KOPT-K1 (cell line): ENCODE data around the gene TMCC3.

Experiments
- H3K27ac ChIP-seq: fragments of 200-600 bp; sonication (generic); 2 replicates; pipeline ENCODE4 v1.5.1; 2016; ENCODE audit warnings: antibody characterized with exemption, mild to moderate bottlenecking, low read depth, low read length; ENCODE audit not compliant: poor library complexity, severe bottlenecking
- H3K36me3 ChIP-seq: fragments of 200-600 bp; sonication (generic); 2 replicates; pipeline ENCODE4 v1.5.1; 2017; ENCODE audit warnings: antibody characterized with exemption, mild to moderate bottlenecking, low read length, moderate library complexity; ENCODE audit not compliant: insufficient read depth
- H3K9me3 ChIP-seq: fragments of 200-600 bp; sonication (generic); 2 replicates; pipeline ENCODE4 v1.5.1; 2017; ENCODE audit warnings: antibody characterized with exemption, low read length, mild to moderate bottlenecking; ENCODE audit not compliant: insufficient read depth, poor library complexity, severe bottlenecking

The TMCC3 gene

GRCh38 chr12:94587266-94588241 is 62.8 kb downstream of the TMCC3 start:
- Histone ChIP-seq H3K27ac (no peak overlapping the region), H3K9me3 (no peaks in the 10 kb centered on the region), H3K36me3 (no peaks in the 10 kb centered on the region)

- no peak overlapping the region for H3K27ac ChIP-seq
- no peaks in the 10 kb centered on the region for H3K9me3 ChIP-seq
- no peaks in the 10 kb centered on the region for H3K36me3 ChIP-seq
Observed at GRCh38 chr12:94586589-94587259, 63.6 kb downstream of the TMCC3 start.

- H3K27ac ChIP-seq = no peak overlapping the region
- H3K9me3 ChIP-seq = no peaks in the 10 kb centered on the region
- H3K36me3 ChIP-seq = no peaks in the 10 kb centered on the region
Observed at GRCh38 chr12:94585626-94586025, 64.7 kb downstream of the TMCC3 start.

- no peak overlapping the region for H3K27ac ChIP-seq
- no peaks in the 10 kb centered on the region for H3K9me3 ChIP-seq
- no peaks in the 10 kb centered on the region for H3K36me3 ChIP-seq
Observed at GRCh38 chr12:94584377-94584776, 66.0 kb downstream of the TMCC3 start.

GRCh38 chr12:94582591-94582990 is 67.8 kb downstream of the TMCC3 start:
- no peak overlapping the region for H3K27ac ChIP-seq
- no peaks in the 10 kb centered on the region for H3K9me3 ChIP-seq
- no peaks in the 10 kb centered on the region for H3K36me3 ChIP-seq

GRCh38 chr12:94575645-94576403 is 74.5 kb downstream of the TMCC3 start:
- no peak overlapping the region for H3K27ac ChIP-seq
- no peaks in the 10 kb centered on the region for H3K36me3 ChIP-seq
- no peaks in the 10 kb centered on the region for H3K9me3 ChIP-seq

GRCh38 chr12:94575024-94575423 is 75.3 kb downstream of the TMCC3 start:
- Histone ChIP-seq H3K27ac (no peak overlapping the region), H3K9me3 (no peaks in the 10 kb centered on the region), H3K36me3 (no peaks in the 10 kb centered on the region)

- Histone ChIP-seq H3K36me3 (no peaks in the 10 kb centered on the region), H3K27ac (no peak overlapping the region), H3K9me3 (no peaks in the 10 kb centered on the region)
Observed at GRCh38 chr12:94571556-94571955, 78.8 kb downstream of the TMCC3 start.

GRCh38 chr12:94570161-94570560 is 80.2 kb downstream of the TMCC3 start:
- no peak overlapping the region for H3K27ac ChIP-seq
- no peaks in the 10 kb centered on the region for H3K9me3 ChIP-seq

GRCh38 chr12:94567761-94568160 is 82.6 kb downstream of the TMCC3 start:
- no peaks in the 10 kb centered on the region for H3K36me3 ChIP-seq
- no peaks in the 10 kb centered on the region for H3K9me3 ChIP-seq
- H3K27ac ChIP-seq = no peak overlapping the region

More at GRCh38 chr12:94570161-94570560, 80.2 kb downstream of the TMCC3 start:
- no peaks in the 10 kb centered on the region for H3K36me3 ChIP-seq

GRCh38 chr12:94566345-94566744 is 84.0 kb downstream of the TMCC3 start:
- no peaks in the 10 kb centered on the region for H3K36me3 ChIP-seq

GRCh38 chr12:94565683-94566082 is 84.7 kb downstream of the TMCC3 start:
- no peaks in the 10 kb centered on the region for H3K9me3 ChIP-seq
- H3K27ac ChIP-seq = no peak overlapping the region
- no peaks in the 10 kb centered on the region for H3K36me3 ChIP-seq

More at GRCh38 chr12:94566345-94566744, 84.0 kb downstream of the TMCC3 start:
- no peak overlapping the region for H3K27ac ChIP-seq
- no peaks in the 10 kb centered on the region for H3K9me3 ChIP-seq

- Histone ChIP-seq H3K36me3 (no peaks in the 10 kb centered on the region), H3K27ac (no peak overlapping the region), H3K9me3 (no peaks in the 10 kb centered on the region)
Observed at GRCh38 chr12:94563286-94563685, 87.1 kb downstream of the TMCC3 start.

GRCh38 chr12:94561943-94562411 is 88.4 kb downstream of the TMCC3 start:
- Histone ChIP-seq H3K36me3 (no peaks in the 10 kb centered on the region), H3K9me3 (no peaks in the 10 kb centered on the region), H3K27ac (no peak overlapping the region)
